ENCODE measurements around the gene EVL. TPM values are rescaled to one million over a fixed set of nuclear protein-coding genes. Genes with fewer than 3 reads are reported as not detected.

The EVL gene
- total RNA-seq, 2 donors from 2014 or later: 53.1 to 102 TPM

GRCh38 chr14:100030452-100031153 lies 34.6 kb upstream of the EVL start:
- H3K9me3 ChIP-seq: no peaks in the 10 kb centered on the region
- no peak for ATAC-seq (ENCODE audit: insufficient number of reproducible peaks, low FRiP score, low read depth)
- H3K4me3 ChIP-seq: no peak overlapping the region
- TF ChIP-seq, protein P1, sequence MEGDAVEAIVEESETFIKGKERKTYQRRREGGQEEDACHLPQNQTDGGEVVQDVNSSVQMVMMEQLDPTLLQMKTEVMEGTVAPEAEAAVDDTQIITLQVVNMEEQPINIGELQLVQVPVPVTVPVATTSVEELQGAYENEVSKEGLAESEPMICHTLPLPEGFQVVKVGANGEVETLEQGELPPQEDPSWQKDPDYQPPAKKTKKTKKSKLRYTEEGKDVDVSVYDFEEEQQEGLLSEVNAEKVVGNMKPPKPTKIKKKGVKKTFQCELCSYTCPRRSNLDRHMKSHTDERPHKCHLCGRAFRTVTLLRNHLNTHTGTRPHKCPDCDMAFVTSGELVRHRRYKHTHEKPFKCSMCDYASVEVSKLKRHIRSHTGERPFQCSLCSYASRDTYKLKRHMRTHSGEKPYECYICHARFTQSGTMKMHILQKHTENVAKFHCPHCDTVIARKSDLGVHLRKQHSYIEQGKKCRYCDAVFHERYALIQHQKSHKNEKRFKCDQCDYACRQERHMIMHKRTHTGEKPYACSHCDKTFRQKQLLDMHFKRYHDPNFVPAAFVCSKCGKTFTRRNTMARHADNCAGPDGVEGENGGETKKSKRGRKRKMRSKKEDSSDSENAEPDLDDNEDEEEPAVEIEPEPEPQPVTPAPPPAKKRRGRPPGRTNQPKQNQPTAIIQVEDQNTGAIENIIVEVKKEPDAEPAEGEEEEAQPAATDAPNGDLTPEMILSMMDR (IDR thresholded peaks at IDR 0.05): no peak
- no peaks in the 10 kb centered on the region for H3K27me3 ChIP-seq (replicated peaks; ENCODE audit: insufficient read depth)
- no peak for DNase-seq (ENCODE audit: low spot score)
- no peaks in the 10 kb centered on the region for H3K36me3 ChIP-seq
- peak overlapping the region in 1 of 2 donors; percentile 43 for H3K27ac ChIP-seq
- peaks cover 3 to 43% of the 10 kb centered on the region in 2 donors for H3K4me1 ChIP-seq (ENCODE audit: control insufficient read depth in 1 of 2, low read depth in 2 of 2)

- TF ChIP-seq, protein P1 (IDR thresholded peaks at IDR 0.05): no peak
- Histone ChIP-seq H3K4me3 (peak overlapping the region; percentile 52), H3K27me3 (replicated peaks; ENCODE audit: insufficient read depth) (no peaks in the 10 kb centered on the region), H3K27ac (peak overlapping the region; percentile 3 to 43), H3K4me1 (ENCODE audit: control insufficient read depth in 1 of 2, low read depth in 2 of 2) (peaks cover 3 to 43% of the 10 kb centered on the region in 2 donors), H3K9me3 (no peaks in the 10 kb centered on the region), H3K36me3 (no peaks in the 10 kb centered on the region)
- DNase-seq (ENCODE audit: low spot score): peak; percentile 37
- peak; percentile 98 for ATAC-seq (ENCODE audit: insufficient number of reproducible peaks, low FRiP score, low read depth)
Measured at GRCh38 chr14:100031506-100032281, 33.5 kb upstream of the EVL start.

DNA sequence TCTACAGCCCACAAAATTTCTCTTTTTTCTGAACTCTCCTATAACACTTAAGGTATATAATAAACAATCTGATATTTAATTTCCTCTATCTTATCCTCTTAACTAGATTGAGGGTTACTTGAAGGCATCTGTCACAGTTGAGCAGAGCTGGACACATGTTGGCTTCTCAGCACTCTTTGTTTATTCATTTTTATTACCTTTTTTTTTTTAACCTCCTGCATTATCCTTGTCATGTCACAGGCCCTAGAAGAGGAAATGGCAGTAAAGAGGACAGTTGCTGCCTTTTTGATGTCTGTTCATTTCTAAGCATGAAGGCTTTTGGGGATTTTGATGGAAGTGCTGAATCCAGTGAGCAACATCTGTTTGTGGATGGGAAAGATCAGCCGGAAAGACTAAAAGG lies 32.5 kb upstream of the EVL start:
- no peaks in the 10 kb centered on the region for H3K27me3 ChIP-seq (replicated peaks; ENCODE audit: insufficient read depth)
- H3K27ac ChIP-seq: no peak overlapping the region
- H3K4me1 ChIP-seq (ENCODE audit: control insufficient read depth in 1 of 2, low read depth in 2 of 2): peaks cover 3 to 43% of the 10 kb centered on the region in 2 donors
- TF ChIP-seq, protein P1 (IDR thresholded peaks at IDR 0.05): no peak
- H3K4me3 ChIP-seq: no peak overlapping the region
- H3K36me3 ChIP-seq: no peaks in the 10 kb centered on the region
- DNase-seq (ENCODE audit: low spot score) (no peak), ATAC-seq (ENCODE audit: insufficient number of reproducible peaks, low FRiP score, low read depth) (no peak)
- no peaks in the 10 kb centered on the region for H3K9me3 ChIP-seq

DNA sequence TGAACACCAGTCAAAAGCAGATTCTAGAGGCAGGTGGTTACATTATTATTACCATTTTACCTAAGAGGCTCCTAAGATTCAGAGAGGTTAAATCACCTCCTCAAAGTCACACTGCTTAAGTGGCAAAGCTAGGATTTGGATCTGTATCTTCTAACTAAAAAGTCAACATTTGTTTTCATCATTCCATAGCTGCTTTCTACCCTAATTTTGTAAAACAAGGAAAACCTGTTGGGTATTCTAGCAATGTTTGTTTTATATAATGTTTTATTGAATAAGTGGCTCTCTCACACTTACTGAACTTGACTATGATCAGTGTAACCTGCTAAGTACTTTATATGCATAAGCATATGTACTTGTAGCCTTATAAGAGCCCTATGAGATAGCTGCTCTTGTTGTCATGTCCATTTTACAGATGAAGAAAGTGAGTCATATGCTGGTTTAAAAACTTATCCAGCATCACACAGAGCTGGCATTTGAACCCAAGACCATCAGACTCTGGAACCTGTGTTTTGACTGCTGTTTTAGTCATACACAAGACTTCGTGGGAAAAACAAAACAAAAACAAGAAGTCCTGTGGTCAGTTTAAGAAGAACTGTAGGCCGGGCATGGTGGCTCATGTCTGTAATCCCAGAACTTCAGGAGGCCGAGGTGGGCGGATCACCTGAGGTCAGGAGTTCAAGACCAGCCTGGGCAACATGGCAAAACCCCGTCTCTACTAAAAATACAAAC lies 31.7 kb upstream of the EVL start:
- H3K27ac ChIP-seq: no peak overlapping the region
- H3K4me1 ChIP-seq (ENCODE audit: control insufficient read depth in 1 of 2, low read depth in 2 of 2): peaks cover 3 to 41% of the 10 kb centered on the region in 2 donors
- ATAC-seq (ENCODE audit: insufficient number of reproducible peaks, low FRiP score, low read depth): no peak
- H3K36me3 ChIP-seq: no peaks in the 10 kb centered on the region
- H3K27me3 ChIP-seq (replicated peaks; ENCODE audit: insufficient read depth): no peaks in the 10 kb centered on the region
- no peak for DNase-seq (ENCODE audit: low spot score)
- no peaks in the 10 kb centered on the region for H3K9me3 ChIP-seq
- TF ChIP-seq, protein P1 (IDR thresholded peaks at IDR 0.05): no peak
- H3K4me3 ChIP-seq: no peak overlapping the region

- TF ChIP-seq, protein P1 (IDR thresholded peaks at IDR 0.05): no peak
- H3K27ac ChIP-seq: no peak overlapping the region
Measured at GRCh38 chr14:100034468-100034867, 30.8 kb upstream of the EVL start.

More at GRCh38 chr14:100034468-100034867, 30.8 kb upstream of the EVL start:
- ATAC-seq (ENCODE audit: insufficient number of reproducible peaks, low FRiP score, low read depth) (no peak), DNase-seq (ENCODE audit: low spot score) (no peak)
- Histone ChIP-seq H3K4me1 (ENCODE audit: control insufficient read depth in 1 of 2, low read depth in 2 of 2) (peaks cover 3 to 33% of the 10 kb centered on the region in 2 donors), H3K9me3 (no peaks in the 10 kb centered on the region), H3K36me3 (no peaks in the 10 kb centered on the region), H3K27me3 (replicated peaks; ENCODE audit: insufficient read depth) (no peaks in the 10 kb centered on the region), H3K4me3 (no peak overlapping the region)

All from thoracic aorta (tissue), 2 donors.